GM15510 (cell line): ENCODE measurements around the gene CLPTM1L.

Source experiments
- POLR2A ChIP-seq: IDR thresholded peaks from 3 replicates; pipeline ENCODE4 v1.6.1; 2011; ENCODE audit warnings: borderline replicate concordance; ENCODE audit not compliant: insufficient read length; ENCODE audit errors: extremely low read depth

Gene CLPTM1L

DNA sequence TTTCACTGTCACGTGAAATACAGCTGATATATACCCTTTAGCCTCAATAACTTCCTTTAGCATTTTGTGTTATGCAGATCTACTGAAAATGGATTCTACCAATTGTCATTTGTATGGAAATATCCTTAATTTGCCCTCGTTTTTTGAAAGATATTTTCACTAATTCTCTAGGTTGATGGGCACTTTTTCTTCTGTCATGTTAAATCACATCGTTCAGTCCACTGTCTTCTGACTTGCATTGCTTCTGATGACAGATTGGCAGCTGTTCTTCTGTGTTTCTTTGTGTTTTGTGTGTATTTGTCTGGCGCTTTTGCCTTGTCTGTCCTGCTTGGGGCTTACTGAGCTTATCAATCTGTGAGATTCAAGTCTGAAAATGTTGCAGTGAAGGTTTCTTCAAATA lies 9.7 kb upstream of the CLPTM1L start:
- no peak for TF ChIP-seq POLR2A

DNA sequence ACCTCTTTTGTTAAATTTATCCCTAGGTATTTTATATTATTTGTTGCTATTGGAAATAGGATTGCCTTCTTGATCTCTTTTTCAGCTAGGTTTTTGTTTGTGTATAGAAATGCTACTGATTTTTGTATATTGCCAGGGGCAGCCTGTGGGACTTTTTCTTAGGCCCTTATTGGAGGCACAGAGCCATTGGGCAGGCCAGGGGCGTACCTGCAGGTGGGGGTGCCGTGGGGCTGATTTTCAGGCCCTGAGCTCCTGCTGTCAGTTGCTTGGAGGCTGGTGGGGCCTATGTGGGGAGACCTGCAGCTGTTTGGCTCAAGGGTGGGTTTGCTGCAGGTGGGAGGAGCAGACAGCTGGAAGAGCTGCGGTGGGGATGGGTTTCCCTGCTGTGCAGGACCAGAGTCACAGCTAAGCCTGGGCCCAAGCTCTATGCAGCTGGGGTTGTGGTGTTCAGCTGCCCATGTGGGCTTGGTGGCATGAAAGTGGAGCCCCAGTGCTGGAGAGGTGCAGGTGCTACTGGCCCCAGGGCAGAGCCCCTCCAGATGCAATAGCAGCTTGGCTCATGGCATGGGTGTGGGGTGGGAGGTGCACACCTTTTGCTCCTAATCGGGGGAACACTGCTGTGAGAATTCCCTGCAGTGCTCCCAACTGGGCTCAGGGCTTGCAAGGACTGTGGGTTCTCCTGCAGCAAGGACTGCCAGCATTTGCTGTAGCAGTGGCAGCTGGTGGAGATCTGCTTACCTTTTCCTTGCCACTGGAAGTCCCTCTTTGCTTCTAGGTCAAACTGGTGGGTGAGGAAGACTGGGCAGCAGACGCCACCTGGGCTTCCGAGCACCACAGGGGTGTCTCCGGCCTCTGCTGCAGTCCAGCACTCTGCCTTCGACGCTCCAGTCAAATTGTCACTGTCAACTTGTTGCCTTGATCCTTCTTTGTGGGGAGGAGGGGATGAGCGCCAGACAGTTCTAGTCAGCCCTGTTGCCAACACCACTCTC lies 7.6 kb upstream of the CLPTM1L start:
- no peak for TF ChIP-seq POLR2A

- no peak for TF ChIP-seq POLR2A
Observed at GRCh38 chr5:1351156-1351555, 6.3 kb upstream of the CLPTM1L start.

DNA sequence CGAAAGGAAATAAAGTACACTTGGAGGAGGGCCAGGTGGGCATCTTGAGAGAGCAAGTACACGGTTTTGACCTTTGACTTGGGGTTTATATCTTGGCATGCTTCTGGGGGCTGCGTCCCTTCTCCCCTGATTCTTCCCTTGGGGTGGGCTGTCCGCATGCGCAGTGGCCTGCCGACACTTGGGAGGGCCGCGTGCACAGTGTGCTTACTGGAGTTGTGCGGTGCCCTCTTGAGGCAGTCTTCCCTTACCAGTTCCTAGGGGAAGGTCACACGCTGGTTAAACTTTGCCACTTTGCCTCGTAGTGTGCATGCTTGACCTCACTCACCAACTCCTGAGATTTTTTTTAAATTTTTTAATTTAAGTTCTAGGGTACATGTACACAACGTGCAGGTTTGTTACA lies 4.3 kb upstream of the CLPTM1L start:
- TF ChIP-seq POLR2A, result no peak

- TF ChIP-seq POLR2A, result no peak
Observed at GRCh38 chr5:1348986-1349245, 4.0 kb upstream of the CLPTM1L start.

GRCh38 chr5:1347571-1347970 lies 2.7 kb upstream of the CLPTM1L start:
- TF ChIP-seq POLR2A, result no peak

DNA sequence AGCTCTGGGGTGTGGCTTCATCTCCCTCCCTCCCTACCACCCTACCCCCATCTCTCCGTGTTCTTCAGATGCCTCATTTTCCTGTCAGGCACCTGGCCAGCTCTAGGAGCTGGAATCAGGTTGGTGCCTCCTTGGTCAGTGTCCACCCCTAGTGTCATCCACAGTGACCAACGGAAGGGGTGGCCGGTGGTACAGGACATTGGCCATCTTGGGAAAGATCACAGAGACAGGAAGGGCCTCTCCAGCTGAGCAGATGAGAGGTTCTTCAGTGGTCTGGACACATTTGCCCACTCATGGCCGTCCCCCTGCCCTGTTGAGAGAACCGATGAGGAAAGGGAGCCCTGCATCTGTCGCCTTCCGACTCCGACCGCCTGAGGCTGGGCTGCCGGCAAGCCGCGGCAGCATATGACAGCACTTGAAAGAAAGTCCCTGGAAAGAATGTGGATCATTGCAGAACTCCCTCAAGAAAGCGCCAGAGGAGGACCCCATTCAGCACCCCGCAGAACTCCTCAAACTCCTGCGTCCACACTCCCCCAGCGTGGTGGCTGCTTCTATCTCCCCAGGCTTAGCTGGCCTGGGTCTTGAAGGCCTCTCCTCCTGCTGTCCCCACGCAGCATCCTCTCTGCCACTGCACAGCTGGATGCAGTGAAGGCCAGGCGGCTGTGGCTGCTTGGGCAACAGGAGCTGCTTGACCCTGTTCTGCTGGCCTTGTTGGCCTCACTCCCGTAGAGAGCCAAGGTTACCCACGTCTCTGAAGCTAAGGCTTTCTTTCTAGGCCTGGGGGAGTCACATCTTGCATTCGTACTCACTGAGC lies 1.9 kb upstream of the CLPTM1L start:
- TF ChIP-seq POLR2A, result no peak

DNA sequence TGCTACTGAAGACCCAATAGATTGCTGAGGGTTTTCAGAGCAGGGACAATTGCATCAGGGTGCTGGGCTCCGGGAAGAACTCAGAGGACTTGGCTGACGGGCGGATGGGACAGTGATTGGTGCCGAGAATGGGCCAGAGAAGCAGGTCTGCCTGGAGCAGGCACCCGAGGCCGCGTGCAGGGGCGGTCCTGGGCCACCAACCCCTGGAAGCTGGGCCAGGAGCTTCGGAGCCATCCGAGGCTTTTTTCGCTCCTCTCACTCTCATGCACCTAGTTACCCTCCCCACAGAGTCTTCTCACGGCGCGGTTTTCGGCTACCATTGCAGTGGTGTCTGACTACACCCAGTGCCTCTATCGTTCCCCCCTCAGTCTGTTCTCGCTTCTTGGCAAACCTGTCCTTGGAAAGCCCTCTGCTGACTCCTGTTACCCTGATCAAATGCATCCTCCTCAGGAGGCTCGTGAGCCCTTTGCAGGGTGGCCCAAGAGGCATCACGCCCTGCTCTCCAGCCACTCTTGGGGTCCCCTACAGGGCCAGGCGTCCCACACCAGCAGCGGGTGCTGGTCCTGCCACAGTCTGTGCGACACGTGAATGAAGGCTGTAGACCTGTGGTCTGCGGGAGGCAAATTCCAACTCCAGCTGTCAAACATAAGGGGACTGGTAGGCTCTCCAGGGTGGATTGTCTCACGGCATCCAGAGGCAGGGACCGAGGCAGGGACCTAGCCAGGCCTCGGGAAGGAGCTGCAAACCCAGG lies 1.2 kb upstream of the CLPTM1L start:
- TF ChIP-seq POLR2A, result no peak

- no peak for TF ChIP-seq POLR2A
Observed at GRCh38 chr5:1343931-1344901, 683 bp downstream of the CLPTM1L start.

DNA sequence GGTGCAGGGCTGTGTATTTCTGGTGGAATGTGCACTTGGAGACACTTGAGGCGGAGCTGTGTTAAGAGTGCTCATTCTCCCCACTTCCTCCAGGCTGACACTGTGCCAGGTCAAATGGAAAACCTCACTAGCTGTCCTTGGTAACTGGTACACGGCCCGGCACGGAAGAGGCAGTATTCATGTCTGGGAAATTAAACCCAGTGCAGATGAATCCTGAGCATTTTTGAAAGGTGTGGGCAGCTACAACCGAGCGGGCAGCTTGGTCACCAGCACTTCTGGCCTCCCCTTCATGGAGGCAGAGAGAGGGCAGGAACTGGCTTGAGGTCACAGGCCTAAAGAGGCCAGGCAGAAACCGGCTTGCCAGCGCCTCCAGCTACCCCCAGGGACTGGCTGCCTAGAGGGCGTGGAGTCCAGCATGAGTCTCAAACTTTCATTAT lies 1.6 kb downstream of the CLPTM1L start:
- TF ChIP-seq POLR2A, result no peak

DNA sequence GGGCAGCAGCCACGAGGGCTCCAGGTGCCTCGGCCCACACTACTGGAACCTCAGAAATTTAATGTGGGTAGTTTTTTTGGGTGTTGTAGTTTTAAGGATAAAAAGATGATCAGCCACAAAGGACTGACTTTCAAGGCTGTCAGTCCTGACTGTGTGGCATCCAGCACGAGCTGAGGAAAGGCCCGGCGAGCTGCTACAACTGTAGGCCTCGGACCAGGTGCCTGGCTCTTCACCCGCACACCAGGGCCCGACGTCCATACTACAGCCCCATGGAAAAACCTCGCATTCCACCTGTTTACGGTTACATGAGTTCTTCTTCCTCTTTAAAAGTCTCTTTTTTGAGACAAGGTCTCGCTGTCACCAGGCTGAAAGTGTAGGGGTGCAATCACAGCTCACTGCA lies 2.6 kb downstream of the CLPTM1L start:
- TF ChIP-seq POLR2A, result peak; percentile 34

DNA sequence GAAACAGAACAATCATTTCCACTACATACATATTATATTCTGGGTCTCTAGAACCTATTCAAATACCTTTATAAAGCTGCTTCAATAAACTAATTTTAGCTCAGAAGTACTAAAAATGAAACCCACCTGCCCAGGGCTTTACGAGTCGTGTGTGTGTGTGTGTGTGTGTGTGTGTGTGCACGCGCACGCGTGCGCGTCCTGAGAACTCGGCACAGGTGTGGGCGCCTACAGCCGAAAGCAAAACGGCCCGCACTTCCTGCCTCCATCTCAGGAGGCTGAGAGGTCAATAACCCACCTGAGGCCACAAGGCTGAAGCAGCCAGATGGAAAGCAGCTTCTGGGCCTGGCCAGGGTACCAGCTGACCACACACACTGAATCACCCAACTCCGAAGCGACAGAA lies 3.0 kb downstream of the CLPTM1L start:
- no peak for TF ChIP-seq POLR2A

DNA sequence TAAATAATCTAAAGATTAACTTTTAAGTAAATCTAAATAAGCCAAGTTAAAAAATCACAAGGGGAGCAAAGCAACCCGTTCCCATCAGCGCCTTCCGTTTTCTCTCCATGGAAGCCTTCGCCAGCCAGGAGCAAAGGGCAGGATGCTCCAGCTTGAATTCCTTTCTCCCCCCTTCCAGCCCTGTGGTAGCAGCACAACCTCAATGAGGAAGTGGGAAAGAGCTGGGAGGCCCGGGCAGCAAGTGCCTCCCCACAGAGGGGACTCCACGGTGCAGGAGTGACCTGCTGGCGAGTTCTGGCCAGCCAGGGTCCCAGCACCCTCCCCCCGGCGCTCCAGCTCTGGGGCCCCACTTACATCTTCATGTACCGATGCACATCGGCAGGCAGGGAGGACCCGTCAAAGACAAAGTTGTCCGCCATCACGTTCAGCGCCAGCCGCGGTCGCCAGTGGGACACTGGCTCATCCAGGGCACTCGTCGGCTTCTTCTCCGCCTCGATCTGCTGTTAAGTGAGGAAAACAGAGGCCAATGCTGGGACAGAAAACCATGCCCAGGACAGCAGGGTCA lies 6.3 kb downstream of the CLPTM1L start:
- TF ChIP-seq POLR2A, result no peak

- TF ChIP-seq POLR2A, result no peak
Observed at GRCh38 chr5:1338196-1338490, 6.8 kb downstream of the CLPTM1L start.
